ENCODE data around the gene SLC39A7.

DNA sequence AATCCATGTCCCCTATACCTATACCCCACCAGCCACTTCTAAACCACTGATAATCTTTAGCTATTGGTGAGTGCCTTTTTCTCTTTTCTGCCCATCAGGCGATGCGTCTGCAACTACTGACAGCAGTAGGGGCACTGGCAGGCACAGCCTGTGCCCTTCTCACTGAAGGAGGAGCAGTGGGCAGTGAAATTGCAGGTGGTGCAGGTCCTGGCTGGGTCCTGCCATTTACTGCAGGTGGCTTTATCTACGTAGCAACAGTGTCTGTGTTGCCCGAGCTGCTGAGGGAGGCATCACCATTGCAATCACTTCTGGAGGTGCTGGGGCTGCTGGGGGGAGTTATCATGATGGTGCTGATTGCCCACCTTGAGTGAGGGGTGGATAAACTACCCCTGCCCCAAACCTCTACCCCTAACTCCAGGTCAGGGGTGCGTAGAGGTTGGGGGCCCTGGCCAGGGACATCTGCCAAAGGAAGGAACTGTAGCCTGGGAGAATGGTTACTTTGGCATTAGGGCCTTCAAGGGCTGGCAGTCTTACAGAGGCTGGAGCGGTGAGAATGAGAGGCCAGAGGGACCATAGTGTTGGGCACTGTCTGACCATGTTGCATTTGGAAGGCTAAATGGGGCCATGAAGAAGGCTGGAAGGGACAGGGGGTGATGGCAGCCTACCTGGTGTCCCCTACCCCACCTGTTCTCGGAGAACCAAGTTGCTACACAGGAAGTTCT lies 2.9 kb downstream of the SLC39A7 start:
- TF ChIP-seq POLR2A (IDR thresholded peaks at IDR 0.05), result no peak
- no peak for TF ChIP-seq POLR2AphosphoS5 (IDR thresholded peaks at IDR 0.05)

Data from gastroesophageal sphincter (tissue), 2 donors.